ENCODE data around the gene SLC7A1.

SLC7A1 gene

DNA sequence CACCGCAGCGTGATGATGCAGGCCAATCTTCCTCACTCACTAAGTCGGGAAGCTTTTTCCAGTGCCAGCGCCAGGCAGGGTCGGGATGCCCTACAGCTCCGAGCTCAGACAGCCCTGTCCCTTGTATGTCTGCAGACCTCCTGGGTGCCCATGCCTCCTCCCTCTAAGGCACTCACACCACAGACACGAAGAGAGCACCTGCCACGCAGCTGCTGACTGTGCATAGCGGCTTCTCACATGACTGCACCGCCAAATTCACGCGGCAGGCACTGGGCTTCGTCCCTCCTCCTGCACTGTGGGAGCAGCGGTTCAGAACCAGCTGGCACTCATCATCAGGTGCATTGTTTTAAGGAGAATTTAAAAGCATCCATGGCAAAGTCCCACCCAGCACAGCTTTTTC, 88.1 kb downstream of the SLC7A1 start:
- no peak for DNase-seq

DNA sequence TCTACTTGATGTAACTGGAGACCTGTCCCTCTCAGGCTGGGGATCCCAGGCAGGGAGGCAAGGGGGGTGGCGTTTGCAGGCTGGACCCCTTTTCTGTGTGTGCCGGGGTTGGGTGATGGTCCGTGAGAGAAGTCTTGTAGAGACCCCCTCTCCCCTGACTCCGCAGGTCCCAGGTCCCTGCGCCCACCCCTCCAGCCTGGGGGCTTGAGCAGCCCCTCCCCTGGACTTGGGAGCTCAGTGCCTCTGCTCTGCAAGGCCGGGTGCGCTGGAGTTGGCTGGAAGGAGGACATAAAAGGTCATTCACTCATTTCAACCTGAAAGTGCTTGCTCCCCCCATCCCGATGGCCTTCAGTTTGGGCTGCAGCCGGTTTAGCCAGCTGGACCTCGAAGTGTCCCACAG, 89.5 kb downstream of the SLC7A1 start:
- no peak for DNase-seq

DNA sequence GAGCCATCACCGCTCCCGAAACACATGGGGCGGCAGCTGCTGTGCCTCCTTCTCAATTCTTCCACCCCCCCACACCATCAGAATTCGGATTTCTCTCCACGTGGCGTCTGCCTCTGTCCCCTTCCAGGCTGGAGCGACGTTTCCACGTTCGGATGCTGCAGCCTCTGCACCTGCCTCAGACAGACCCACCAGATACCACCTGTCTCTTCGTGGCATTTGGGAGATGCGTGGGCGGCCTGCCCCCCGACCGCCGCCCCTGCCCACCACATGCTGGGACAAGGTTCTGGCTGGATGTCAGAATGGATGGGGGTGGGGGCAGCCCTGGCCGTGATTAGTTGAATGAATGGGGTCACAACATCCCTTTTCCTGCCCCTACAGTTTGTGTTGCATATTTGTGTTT, 90.0 kb downstream of the SLC7A1 start:
- no peak for DNase-seq

DNA sequence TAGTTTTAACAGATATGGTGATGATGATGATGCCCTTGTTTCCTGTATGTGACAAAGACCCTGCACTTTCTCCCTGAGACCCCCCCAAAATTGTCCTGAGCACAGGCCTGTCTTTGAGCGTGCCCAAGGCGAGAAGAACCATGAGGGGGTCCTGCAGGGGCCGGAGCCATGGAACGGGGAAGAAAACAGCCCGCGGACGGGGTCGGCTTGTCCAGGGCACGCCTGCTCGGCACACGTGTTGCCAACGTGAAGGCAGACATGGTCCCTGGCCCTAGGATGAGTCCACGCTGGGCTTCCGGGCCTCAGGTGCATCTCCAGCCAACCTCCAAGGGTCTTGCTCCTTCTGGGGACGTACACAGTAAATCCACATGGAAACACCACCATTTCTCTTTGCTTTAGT, 90.8 kb downstream of the SLC7A1 start:
- DNase-seq = no peak

DNA sequence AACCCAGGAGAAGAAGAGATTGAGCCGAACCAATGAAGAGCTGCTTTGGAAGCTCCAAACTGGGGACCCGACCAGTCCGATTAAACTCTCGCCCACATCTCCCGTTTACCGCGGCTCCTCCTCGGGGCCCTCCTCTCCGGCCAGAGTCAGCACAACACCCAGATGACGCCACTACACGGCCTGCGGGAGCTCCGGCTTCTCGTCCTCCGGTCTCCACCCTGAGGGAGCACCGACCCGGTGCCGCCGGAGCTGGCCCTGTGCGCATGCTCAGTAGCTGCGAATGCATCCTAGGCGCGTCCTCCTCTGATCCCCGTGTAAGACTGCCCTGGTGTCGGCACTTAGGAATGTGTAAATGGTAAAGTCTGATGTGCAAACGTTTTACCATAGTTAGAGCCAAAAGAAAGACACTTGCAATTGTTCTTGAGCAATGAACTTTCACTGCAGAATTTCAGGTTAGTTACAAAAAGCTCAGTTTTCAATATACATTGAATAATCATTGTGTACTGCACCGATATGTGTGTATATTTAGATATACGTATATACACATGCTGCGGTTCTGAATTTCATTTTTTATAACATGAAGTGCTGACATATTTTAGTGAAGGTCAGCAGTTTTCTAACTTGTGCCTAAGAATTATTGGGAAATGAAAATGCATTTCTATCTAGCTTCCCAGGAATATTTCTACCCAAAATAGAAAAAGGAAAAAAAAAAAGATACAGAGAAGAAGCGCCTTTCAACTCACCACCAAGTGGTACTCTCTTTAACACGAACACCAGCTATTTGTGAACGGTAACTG, 92.2 kb downstream of the SLC7A1 start:
- no peak for DNase-seq

DNA sequence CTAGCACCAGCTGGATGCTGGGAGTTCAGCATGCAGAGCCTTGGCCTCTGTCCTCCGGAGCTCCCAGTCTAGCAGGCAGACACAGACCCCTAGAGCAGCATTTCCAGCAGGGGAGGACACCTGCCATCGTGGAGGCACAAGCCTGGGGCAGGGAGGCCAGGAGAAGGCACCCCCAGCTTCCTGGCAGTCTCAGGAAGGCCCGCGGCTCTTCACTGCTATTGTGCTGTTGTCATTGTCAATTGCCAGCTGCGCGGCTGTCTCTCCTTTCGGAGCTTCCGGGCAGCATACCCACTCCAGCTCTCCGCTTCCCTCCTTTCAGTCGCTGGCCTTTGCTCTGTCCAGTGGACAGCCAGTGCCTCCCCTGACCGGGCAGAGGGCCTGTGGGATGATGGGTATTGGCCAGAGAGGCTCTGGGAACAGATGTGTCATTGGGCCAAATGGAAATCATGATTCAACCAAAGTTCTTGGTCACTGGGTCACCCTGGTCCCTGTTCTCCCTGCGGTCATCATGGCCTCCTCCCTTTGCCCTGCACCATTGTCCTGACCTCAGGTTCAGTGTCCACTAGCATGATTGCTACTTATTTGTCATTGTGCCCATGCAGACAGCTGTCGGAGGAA, 93.0 kb downstream of the SLC7A1 start:
- DNase-seq = no peak

DNA sequence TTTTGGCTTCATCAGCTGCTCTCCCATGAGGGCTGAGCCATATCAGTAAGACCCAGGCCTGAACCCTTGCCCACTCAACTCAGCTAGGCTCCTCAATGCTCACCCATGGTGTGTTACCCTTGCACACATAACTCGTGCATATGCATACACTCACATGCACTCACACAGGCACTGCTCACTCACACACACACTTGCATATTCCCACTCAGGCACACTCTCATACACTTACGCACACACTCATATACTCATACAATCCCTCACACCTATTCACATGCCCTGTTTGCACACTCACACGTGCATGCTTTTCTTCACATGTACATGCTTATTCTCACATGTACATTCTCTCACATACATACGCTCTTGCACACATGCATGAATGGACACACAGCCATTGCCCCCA, 93.8 kb downstream of the SLC7A1 start:
- DNase-seq = no peak

DNA sequence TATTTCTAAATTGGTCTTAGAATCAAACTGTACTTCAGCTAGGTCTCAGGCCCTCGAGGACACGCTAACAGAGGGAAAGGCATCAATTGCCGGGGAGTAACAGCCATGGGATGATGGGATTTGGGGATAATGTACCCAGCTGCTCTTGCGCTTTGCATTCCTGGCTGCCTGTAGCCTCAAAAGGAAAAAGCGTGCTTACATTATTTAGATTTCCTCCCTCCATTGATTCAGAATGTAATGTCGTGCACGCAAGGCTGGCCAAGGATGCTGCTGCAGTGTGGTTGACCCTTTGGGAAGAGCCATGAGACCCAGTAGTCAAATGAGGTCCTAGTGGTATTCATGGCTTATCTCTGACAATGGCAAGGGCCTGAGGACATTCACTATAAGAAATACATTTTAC, 95.1 kb downstream of the SLC7A1 start:
- no peak for DNase-seq

DNA sequence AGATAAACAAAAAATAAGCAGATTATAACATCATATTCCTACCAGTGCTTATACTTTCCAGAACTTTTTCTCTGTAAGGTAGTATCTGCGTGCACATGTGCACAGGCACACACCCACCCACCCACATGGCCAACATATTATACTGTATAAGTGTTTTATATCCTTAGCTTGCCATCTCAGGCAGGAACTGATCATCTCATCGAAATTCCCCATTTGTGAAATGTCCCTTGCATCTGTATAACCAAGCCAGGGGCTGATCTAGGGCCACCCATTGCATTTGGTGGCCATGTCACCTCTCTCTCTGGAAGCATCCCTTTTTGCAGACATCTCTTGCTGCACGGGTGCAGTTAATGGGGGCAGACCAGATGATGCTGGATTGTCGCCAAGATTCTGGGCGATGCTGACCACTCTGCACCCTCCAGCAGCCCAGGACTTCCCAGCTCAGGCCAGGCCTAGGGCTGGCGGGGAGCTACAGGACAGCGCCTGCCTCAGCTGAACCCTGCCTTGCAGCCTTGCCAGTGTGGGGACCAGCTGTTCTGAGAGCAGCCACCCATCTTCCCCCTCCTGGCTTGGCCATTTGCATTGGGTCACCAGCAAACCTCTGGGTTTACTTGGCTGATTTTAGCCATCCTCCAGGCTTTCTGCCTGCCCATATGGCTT, 95.9 kb downstream of the SLC7A1 start:
- DNase-seq = no peak

DNA sequence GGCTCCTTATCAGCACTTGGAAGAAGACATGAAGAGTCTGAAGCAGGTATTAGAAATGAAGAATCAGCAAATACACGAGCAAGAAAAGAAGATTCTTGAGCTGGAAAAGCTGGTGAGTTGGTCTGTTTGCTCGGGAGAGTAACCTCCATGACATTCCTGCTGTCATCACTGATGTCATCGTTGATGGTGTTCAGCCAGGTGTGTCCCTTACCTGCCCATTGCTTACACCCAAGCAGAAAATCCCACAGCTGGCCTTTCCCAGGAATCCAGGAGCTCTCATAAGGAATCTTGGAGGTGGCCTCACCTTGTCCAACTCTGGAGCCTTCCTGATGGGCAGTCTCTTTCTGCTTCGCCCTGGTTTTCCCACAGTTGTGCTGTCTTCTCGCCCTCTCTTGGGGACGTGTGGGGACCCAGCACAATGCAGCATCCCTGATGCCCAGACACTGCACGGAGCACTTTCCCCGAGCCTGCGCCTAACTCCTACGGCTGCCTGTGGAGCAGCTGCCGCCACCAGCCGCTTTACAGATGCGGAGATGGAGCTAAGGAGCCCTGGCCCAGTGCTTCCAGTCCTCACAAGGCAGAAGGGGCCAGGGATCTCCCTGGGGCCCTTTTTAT, 97.0 kb downstream of the SLC7A1 start:
- DNase-seq = no peak

DNA sequence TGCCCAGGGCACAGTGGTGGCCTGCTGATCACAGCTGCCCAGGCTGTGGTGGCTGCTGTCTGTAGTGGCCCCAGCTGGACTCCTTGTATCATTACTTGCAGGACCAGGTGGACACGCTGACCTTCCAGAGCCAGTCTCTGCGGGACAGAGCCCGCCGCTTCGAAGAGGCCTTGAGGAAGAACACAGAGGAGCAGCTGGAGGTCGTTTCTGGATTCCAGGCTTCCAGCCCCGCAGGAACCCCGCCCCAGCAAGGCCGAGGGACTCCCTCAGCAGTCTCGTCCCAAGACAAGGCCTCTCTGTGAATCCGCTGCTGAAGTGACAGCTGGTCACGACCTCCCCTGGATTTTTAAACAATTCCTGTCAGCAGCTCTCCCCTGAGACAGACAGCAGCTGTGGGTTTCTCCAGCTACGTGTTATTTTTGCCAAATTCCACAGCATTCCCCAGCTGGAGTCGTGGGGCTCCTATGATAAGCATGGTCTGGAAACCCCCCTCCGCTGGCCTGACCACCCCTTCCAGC, 98.3 kb downstream of the SLC7A1 start:
- DNase-seq = no peak

DNA sequence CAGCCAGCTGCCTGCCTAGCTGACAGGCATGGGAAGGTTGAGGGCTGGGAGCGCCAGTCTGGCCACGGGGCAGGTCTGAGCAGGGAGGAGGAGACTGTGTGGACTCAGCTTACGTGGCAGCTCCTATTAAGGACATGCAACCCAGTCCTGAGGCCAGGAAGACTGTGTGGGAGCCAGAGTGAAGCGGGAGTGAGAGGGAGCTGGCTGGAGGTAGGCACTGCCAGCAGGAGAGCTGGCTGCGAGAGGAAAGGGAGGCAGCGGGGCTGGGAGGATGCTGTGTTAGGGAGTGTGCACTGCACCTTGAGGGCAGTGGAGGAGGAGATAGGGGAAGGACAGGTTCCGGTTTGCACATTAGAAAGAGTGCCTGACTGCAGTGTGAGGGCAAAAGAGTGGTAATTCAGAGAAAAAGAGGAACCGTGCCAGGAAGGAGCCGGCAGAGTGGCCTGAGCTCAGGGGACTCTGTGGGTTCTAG, 99.2 kb downstream of the SLC7A1 start:
- no peak for DNase-seq

DNA sequence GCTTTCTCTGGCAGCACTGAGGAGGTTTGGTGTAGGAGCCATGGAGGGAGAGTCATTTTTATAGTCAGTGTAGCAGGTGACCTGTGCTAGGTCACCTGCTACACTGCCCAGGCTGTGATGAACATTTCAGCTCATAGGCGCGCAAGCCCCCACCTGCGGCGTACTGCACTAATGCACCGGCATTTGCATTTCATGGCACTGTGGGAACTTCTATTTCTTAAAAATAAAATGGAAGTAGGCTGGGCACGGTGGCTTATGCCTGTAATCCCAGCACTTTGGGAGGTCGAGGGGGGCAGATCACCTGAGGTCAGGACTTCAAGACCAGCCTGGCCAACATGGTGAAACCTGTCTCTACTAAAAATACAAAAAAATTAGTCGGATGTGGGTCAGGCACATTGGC, 101.0 kb downstream of the SLC7A1 start:
- no peak for DNase-seq

DNA sequence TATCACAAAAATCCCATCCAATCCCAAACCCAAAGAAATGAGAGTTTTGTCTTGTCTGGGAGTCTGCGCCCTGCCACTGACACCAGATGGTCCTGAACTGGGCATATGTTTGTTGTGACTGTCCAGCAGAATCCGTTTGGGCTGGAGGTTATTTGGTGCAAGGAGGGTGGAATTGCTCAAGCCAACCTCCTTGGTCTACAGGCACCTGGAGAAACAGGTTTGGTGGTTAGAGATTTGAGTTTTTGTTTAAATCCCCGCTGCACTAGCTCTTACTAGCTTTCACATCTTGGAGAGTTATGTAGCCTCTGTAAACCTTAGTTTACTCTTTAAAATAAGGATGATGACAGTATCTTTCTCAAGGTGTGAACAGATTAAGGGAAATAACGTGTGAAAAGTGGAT, 101.7 kb downstream of the SLC7A1 start:
- DNase-seq = no peak

DNA sequence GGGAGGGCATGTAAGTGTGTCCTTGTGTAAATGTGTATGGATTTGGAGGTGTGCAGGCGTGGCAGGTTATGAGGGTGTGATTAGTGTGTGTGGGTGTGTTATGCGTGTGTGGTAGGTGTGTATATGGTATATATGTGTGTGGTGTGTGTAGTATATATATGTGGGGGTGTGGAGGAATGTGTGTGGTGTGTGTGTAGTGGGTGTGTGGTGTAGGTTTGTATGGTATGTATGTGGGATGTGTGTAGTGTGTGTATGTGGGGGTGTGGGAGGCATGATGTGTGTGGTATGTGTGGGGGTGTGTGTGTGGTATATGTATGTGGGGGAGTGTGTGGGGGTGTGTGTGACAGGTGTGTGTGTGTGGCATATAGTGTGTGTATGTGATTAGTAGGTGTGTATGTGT, 104.2 kb downstream of the SLC7A1 start:
- no peak for DNase-seq

DNA sequence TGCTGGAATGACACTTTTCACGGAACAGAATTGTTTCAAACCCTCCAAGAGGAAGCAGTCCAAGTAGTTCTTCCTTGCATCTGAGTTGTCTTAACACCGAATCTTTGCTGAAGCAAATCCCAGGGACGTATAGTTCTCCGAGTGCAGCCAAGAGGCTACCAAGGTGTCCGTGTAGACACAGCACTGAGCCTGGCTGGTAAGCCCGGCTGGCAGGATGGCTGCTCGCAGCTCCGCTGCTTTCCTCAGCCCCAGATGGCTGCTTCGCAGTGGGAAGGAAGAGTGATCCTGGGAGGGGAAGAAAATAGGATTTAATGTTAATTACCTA, 105.0 kb downstream of the SLC7A1 start:
- DNase-seq = no peak

DNA sequence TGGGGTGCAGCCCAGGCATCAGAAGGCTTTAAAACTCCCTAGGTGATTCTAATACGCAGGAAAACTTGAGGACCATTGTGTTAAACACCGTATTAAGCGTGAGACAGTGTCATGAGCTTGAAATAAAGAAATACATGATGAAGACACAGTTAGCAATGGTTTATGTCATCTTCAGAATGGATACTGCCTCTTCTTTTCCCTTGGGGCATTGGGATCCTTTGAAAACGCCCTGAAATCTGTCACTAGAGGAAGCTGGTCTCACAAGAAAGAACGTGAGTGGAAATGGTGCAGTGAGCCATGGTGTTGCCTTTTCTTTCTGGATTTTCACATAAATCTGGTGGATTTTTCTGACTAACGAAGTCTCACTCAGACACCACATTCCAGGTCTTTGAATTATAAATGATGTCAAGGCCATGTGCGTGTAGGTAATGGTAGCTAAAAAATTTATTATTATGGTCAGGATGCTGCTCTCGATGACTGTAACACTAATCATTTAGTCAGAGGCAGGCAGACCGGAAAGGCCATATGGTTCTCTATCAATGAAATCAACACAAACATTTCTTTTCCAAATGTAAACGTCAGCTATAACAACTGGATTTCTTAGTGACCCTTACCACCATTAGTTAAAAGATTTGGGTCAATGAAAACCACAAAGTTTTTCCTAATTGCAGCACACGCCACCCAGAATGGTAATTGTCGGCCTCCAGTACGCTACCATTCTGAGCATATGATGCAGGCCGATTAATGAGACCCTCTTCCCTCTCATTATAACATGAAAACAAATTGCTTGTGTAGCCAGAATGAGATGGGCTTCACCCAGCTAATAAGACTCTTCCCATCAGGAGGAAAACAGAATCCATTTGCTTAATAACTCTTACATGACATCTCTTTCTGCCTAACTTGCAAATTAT, 105.6 kb downstream of the SLC7A1 start:
- no peak for DNase-seq

DNA sequence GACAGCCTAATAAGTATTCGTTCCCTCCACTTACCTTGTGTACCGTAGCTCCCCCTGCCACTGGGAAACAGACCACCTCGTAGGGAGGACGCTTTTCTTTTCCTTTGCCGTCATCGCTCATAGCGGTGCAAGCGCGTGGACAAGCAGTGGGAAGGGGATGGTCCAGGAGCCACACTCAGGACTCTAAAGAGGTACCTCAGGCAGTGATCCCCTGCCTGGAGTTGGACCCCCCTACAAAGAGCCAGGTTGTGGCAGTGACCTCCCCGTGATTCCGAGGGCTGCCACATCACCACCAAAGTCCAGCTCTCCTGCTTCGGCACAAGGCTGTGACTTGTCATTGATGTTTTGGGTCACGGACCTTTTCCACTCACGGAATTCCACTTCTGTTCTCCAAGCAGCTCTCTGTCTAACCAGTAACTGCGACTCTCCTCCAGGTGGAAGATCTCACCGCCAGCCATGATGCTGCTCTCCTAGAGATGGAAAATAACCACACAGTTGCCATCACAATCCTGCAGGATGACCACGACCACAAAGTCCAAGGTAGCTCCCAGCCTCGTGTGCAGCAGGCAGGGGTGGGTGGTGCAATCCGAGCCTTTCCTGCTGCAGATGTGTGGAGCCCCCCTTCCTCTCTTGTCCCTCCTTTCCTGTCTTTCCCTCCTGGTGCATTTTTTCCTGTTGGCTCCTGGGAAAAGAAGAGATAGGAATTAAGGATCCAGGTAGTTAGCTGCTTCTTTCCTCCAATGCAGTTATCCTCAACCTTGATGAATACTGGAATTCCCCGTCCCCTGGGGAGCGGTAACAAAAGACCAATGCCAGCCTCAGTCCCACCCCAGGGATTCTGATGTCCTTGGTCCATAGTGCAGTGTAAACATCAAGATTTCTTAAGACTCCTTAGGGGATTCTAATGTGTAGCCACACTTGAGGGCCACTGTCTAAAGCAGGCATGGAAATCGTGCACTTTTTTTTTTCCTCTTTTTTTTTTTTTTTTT, 107.7 kb downstream of the SLC7A1 start:
- DNase-seq = no peak

DNA sequence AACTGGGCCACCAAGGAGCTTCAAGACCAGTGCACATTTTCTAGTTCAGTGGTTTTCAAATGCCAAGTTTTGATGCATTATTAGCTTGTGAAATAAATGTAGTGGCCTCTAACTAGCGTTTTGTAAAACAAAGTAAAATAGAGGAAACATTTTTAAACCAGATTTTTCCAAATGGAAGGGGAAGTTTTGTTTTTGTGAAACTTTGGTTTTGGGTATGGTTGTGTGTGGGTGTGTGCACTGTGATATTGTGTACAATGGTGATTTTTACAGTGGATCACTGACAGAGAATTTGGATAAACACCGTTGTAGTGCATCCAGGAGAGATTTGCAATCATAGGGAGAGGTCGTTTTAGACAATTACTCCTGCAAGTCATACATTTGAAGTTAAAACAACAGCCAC, 108.9 kb downstream of the SLC7A1 start:
- no peak for DNase-seq

DNA sequence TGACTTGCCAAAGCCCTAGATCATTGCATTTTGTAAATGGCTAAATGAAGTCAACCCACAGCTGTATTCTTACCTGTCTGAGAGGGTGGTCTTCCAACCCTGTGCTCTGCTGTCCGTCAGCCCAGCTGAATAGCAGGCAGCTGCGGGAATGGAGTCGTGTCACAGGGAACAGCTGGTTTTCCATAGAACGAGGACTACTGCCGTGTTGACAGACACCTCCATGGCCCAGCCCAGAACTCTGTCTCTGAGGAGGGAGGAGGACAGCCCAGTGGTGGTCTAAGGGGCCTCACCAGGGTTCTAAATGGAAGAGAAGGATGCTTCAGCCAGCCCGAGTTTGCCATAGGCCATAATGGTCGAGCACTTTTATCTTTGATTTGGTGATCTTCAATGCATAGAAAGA, 110.7 kb downstream of the SLC7A1 start:
- no peak for DNase-seq

DNA sequence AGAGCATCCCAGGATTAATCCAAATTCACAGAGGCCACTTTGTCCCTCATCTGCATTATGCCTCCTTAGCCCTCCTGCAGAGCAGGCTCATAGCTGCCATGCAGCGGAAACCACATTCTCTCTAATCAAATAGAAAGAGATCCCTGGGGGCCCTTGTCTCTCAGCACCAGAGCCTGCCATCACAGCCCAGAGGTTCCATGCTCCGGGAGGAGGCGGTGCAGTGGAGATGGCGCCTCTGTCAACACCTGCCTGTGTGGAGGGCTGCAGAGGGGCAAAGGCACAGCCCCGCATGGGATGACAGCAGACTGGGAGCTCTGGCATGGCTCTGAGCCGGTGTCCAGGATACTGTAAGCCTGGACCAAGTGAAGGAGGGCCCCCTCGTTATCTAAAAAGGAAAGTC, 111.3 kb downstream of the SLC7A1 start:
- DNase-seq = no peak
